Effector memory CD4-positive, alpha-beta T cell (primary cell): ENCODE results near the gene PCDHGA3.
"Not testable (repeated sequence)": the region's sequence is repeated elsewhere in the genome, so short reads cannot be mapped to it uniquely, and the experiment has no call there.

Experiments used
- DNase-seq, 3 donors: peaks; one replicate each; pipeline ENCODE4 v3.0.0-alpha.2; 2020
- H3K27ac ChIP-seq: 2 replicates; pipeline ENCODE4 v1.7.0; 2013; ENCODE audit warnings: mild to moderate bottlenecking, low read length, moderate library complexity; ENCODE audit not compliant: insufficient read depth, poor library complexity, severe bottlenecking
- H3K27me3 ChIP-seq: replicated peaks from 2 replicates; pipeline ENCODE4 v1.7.0; 2013; ENCODE audit warnings: mild to moderate bottlenecking, low read length; ENCODE audit not compliant: insufficient read depth, control insufficient read depth, poor library complexity, severe bottlenecking
- H3K36me3 ChIP-seq: 2 replicates; pipeline ENCODE4 v1.7.0; 2013; ENCODE audit warnings: mild to moderate bottlenecking, low read length, moderate library complexity; ENCODE audit not compliant: control insufficient read depth, insufficient read depth
- H3K4me1 ChIP-seq: 2 replicates; pipeline ENCODE4 v1.7.0; 2013; ENCODE audit warnings: low read length, mild to moderate bottlenecking; ENCODE audit not compliant: control insufficient read depth, insufficient read depth, poor library complexity, severe bottlenecking
- H3K4me3 ChIP-seq: 2 replicates; pipeline ENCODE4 v1.7.0; 2013; ENCODE audit warnings: low read length, low read depth, mild to moderate bottlenecking; ENCODE audit not compliant: insufficient read depth, poor library complexity, severe bottlenecking
- H3K9me3 ChIP-seq: 2 replicates; pipeline ENCODE4 v1.7.0; 2013; ENCODE audit warnings: mild to moderate bottlenecking, low read length, moderate library complexity; ENCODE audit not compliant: control insufficient read depth
- total RNA-seq, 3 donors: gene quantifications; one replicate each; lab custom pipeline; 2026; lab: John Stamatoyannopoulos, UW

The PCDHGA3 gene
- total RNA-seq = 0 to 0.19 (median 0.17) reads per million in 3 donors

- no peak for DNase-seq
Measured at GRCh38 chr5:141343242-141343952, at the start of gene PCDHGA3. TSS of gene PCDHGA3 (plus strand) at chr5:141343829. CDS start at chr5:141344034, 205 bp downstream.

GRCh38 chr5:141298376-141298775 lies 45.3 kb upstream of the PCDHGA3 start:
- Histone ChIP-seq H3K27ac (no peak overlapping the region), H3K4me1 (no peaks in the 10 kb centered on the region), H3K27me3 (no peaks in the 10 kb centered on the region), H3K9me3 (peaks cover 10% of the 10 kb centered on the region), H3K4me3 (no peak overlapping the region), H3K36me3 (no peaks in the 10 kb centered on the region)
- no peak for DNase-seq

More at GRCh38 chr5:141343242-141343952, at the start of gene PCDHGA3:
- no peaks in the 10 kb centered on the region for H3K36me3 ChIP-seq
- no peak within 1 kb of the TSS for H3K4me3 ChIP-seq
- peaks cover 12% of the 10 kb centered on the region for H3K27me3 ChIP-seq
- no peaks in the 10 kb centered on the region for H3K9me3 ChIP-seq
- H3K4me1 ChIP-seq = no peaks in the 10 kb centered on the region
- H3K27ac ChIP-seq = no peak within 1 kb of the TSS

- no peak within 1 kb of the TSS for H3K4me3 ChIP-seq
- peaks cover 36% of the 10 kb centered on the region for H3K9me3 ChIP-seq
- no peak within 1 kb of the TSS for H3K27ac ChIP-seq
- H3K4me1 ChIP-seq = no peaks in the 10 kb centered on the region
- no peak for DNase-seq
- H3K27me3 ChIP-seq = no peaks in the 10 kb centered on the region
- no peaks in the 10 kb centered on the region for H3K36me3 ChIP-seq
Measured at GRCh38 chr5:141303756-141304155, 39.9 kb upstream of the PCDHGA3 start, which contains the start of gene SLC25A2. TSS of gene SLC25A2 (minus strand) at chr5:141304049. CDS start at chr5:141303865, 184 bp downstream.

GRCh38 chr5:141306630-141307029 lies 37.0 kb upstream of the PCDHGA3 start:
- Histone ChIP-seq H3K4me3 (no peak overlapping the region), H3K27ac (no peak overlapping the region), H3K9me3 (peaks cover 44% of the 10 kb centered on the region), H3K4me1 (no peaks in the 10 kb centered on the region), H3K27me3 (no peaks in the 10 kb centered on the region), H3K36me3 (no peaks in the 10 kb centered on the region)
- no peak for DNase-seq

- no peak for DNase-seq
- Histone ChIP-seq H3K9me3 (peaks cover 27% of the 10 kb centered on the region), H3K36me3 (no peaks in the 10 kb centered on the region)
Measured at GRCh38 chr5:141313711-141314110, 29.9 kb upstream of the PCDHGA3 start.

GRCh38 chr5:141316963-141317362 lies 26.7 kb upstream of the PCDHGA3 start:
- H3K9me3 ChIP-seq = peaks cover 31% of the 10 kb centered on the region
- not testable (repeated sequence) for H3K27ac ChIP-seq, H3K27me3 ChIP-seq, DNase-seq, H3K36me3 ChIP-seq, H3K4me1 ChIP-seq, H3K4me3 ChIP-seq

More at GRCh38 chr5:141313711-141314110, 29.9 kb upstream of the PCDHGA3 start:
- Histone ChIP-seq H3K4me1 (no peaks in the 10 kb centered on the region), H3K27ac (no peak overlapping the region), H3K27me3 (no peaks in the 10 kb centered on the region), H3K4me3 (no peak overlapping the region)

DNA sequence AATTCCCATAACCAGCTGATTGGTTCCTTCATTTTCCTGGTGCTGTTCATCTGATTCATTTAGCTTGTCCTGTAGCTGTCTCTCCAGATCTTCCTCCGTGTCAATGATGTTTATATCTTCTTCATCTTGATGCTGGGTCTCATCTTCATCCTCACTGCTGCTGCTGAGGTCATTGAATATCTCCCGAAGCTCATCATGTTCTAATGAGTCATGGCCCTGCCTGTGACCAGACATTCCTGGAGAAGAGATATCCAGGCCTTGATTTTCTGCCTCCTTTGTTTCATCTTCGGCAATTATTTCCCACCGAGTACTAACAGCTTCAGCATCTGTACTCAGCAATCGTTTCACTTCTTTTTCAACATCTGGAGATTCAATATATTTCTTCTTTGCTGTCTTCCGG lies 24.4 kb upstream of the PCDHGA3 start:
- H3K9me3 ChIP-seq = peaks cover 31% of the 10 kb centered on the region
- no peaks in the 10 kb centered on the region for H3K27me3 ChIP-seq
- no peaks in the 10 kb centered on the region for H3K4me1 ChIP-seq
- H3K4me3 ChIP-seq = no peak overlapping the region
- DNase-seq = no peak
- no peak overlapping the region for H3K27ac ChIP-seq
- H3K36me3 ChIP-seq = peaks cover 9% of the 10 kb centered on the region

DNA sequence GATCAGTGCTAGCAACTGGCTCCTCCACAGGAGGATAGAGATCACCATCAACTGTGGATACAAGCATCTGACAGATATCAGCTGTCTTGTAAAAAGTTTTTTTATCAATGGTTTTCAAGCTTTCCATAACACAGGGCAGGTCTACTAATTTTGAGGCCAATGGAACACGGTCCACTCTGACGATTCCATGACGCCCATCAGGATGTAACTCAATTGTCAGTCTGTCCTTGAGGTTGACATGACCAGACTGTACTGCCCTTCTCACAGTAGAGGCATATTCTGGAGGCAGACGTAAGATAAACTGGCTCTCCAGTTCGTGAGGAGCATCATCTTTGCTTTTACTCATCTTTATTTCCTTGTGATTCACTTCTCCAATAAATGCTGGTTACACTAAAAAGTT lies 23.9 kb upstream of the PCDHGA3 start:
- H3K4me1 ChIP-seq = no peaks in the 10 kb centered on the region
- no peak for DNase-seq
- no peak overlapping the region for H3K27ac ChIP-seq
- peak overlapping the region; percentile 71 for H3K4me3 ChIP-seq
- H3K36me3 ChIP-seq = peaks cover 9% of the 10 kb centered on the region
- H3K27me3 ChIP-seq = no peaks in the 10 kb centered on the region
- H3K9me3 ChIP-seq = peaks cover 31% of the 10 kb centered on the region

- no peaks in the 10 kb centered on the region for H3K27me3 ChIP-seq
- no peaks in the 10 kb centered on the region for H3K4me1 ChIP-seq
- peaks cover 26% of the 10 kb centered on the region for H3K9me3 ChIP-seq
- DNase-seq = peak; percentile 82 to 89 (median 86)
- peak within 1 kb of the TSS; percentile 71 for H3K4me3 ChIP-seq
- H3K27ac ChIP-seq = peak within 1 kb of the TSS; percentile 93
- H3K36me3 ChIP-seq = peaks cover 9% of the 10 kb centered on the region
Measured at GRCh38 chr5:141320225-141321169, 23.1 kb upstream of the PCDHGA3 start, which contains the start of gene TAF7. TSS of gene TAF7 (minus strand) at chr5:141320784. CDS start at chr5:141320044, 740 bp downstream.
